Endodermal cell (in vitro differentiated cells): Measurements from ENCODE around the gene AWAT2. TPM values are rescaled to one million over a fixed set of nuclear protein-coding genes. Genes with fewer than 3 reads are reported as not detected.

Experiments used
- DNase-seq: peaks from one replicate; pipeline ENCODE4 v3.0.0-alpha.2; 2017
- H3K27ac ChIP-seq: 2 replicates; pipeline ENCODE4 v1.5.1; 2013; ENCODE audit warnings: mild to moderate bottlenecking, low read depth, low read length, moderate library complexity
- H3K27me3 ChIP-seq: 2 replicates; pipeline ENCODE4 v1.6.1; 2013; ENCODE audit warnings: mild to moderate bottlenecking, low read length, moderate library complexity; ENCODE audit not compliant: insufficient read depth, control insufficient read depth, poor library complexity, severe bottlenecking
- H3K36me3 ChIP-seq: 2 replicates; pipeline ENCODE4 v1.7.0; 2013; ENCODE audit warnings: mild to moderate bottlenecking, low read length, moderate library complexity; ENCODE audit not compliant: control insufficient read depth, insufficient read depth
- H3K4me1 ChIP-seq: one replicate; pipeline ENCODE4 v1.7.0; 2013; ENCODE audit warnings: low read length; ENCODE audit not compliant: control insufficient read depth, insufficient read depth
- H3K4me3 ChIP-seq: 2 replicates; pipeline ENCODE4 v1.5.1; 2013; ENCODE audit warnings: mild to moderate bottlenecking, low read length, moderate library complexity
- H3K9ac ChIP-seq: 2 replicates; pipeline ENCODE4 v1.6.1; 2013; ENCODE audit warnings: mild to moderate bottlenecking, low read length, moderate library complexity; ENCODE audit not compliant: poor library complexity, severe bottlenecking; ENCODE audit errors: extremely low read depth
- H3K9me3 ChIP-seq: 2 replicates; pipeline ENCODE4 v1.6.1; 2013; ENCODE audit warnings: mild to moderate bottlenecking, low read length, moderate library complexity; ENCODE audit not compliant: control insufficient read depth
- H3K27ac Mint-ChIP-seq: 2 replicates; pipeline ENCODE4 v1.8.0; 2020; ENCODE audit warnings: mixed read lengths
- H3K27me3 Mint-ChIP-seq: 2 replicates; pipeline ENCODE4 v1.8.0; 2021; ENCODE audit warnings: mild to moderate bottlenecking, mixed read lengths; ENCODE audit not compliant: insufficient read depth
- H3K36me3 Mint-ChIP-seq: 2 replicates; pipeline ENCODE4 v1.8.0; 2020; ENCODE audit warnings: low read depth, mixed read lengths
- H3K4me1 Mint-ChIP-seq: 2 replicates; pipeline ENCODE4 v1.8.0; 2020; ENCODE audit warnings: mixed read lengths
- H3K4me3 Mint-ChIP-seq: 2 replicates; pipeline ENCODE4 v1.8.0; 2020; ENCODE audit warnings: mild to moderate bottlenecking, moderate library complexity, mixed read lengths
- H3K9me3 Mint-ChIP-seq: 2 replicates; pipeline ENCODE4 v1.8.0; 2020; ENCODE audit warnings: mild to moderate bottlenecking, mixed read lengths
- CTCF ChIP-seq: fragments of 200-600 bp; sonication (generic); conservative IDR thresholded peaks from 2 replicates; pipeline ENCODE4 v1.5.0; 2021; ENCODE audit warnings: antibody characterized with exemption, mild to moderate bottlenecking
- WGBS, 2 experiments: methylation state at CpG; one replicate each; pipeline versions ENCODE4 v1.1.5 to v1.1.7; 2013; ENCODE audit warnings: missing lambda C conversion rate in 2 of 2, mixed read lengths in 1 of 2; ENCODE audit not compliant: insufficient coverage in 1 of 2, insufficient read length in 1 of 2; 5-methylcytosine and 5-hydroxymethylcytosine counted together
- total RNA-seq, 2 donors: library from RNA; stranded (reverse); fragmentation: NEBNext Ultra II Directional in 1 of 2; extraction: Animal tissue kit (Norgen Biotek cat#: 25700) in 1 of 2; gene quantifications; 2 replicates in 1 of 2; 3 replicates in 1 of 2; pipeline ENCODE4 v1.2.1, GENCODE V29; 2021

The AWAT2 gene
- total RNA-seq, 2 donors from 2014 or later: not detected

GRCh38 chrX:70030301-70030767 lies 19.4 kb downstream of the AWAT2 start:
- no peaks in the 10 kb centered on the region for H3K27me3 ChIP-seq
- H3K9me3 ChIP-seq: no peaks in the 10 kb centered on the region
- WGBS, 2 experiments: 0 to 42% methylated on average over 2 to 4 of the region's 4 CpGs
- no peak overlapping the region for H3K27ac ChIP-seq
- peak; percentile 80 for TF ChIP-seq CTCF
- H3K4me1 Mint-ChIP-seq: peaks cover 2% of the 10 kb centered on the region
- peaks cover 3% of the 10 kb centered on the region for H3K36me3 Mint-ChIP-seq
- H3K36me3 ChIP-seq: peaks cover 34% of the 10 kb centered on the region
- H3K27me3 Mint-ChIP-seq: no peaks in the 10 kb centered on the region
- H3K9ac ChIP-seq: no peak overlapping the region
- no peak overlapping the region for H3K27ac Mint-ChIP-seq
- peak; percentile 79 for DNase-seq
- peaks cover 62% of the 10 kb centered on the region for H3K9me3 Mint-ChIP-seq
- H3K4me3 ChIP-seq: no peak overlapping the region
- H3K4me1 ChIP-seq: peaks cover 5% of the 10 kb centered on the region
- H3K4me3 Mint-ChIP-seq: no peak overlapping the region

DNA sequence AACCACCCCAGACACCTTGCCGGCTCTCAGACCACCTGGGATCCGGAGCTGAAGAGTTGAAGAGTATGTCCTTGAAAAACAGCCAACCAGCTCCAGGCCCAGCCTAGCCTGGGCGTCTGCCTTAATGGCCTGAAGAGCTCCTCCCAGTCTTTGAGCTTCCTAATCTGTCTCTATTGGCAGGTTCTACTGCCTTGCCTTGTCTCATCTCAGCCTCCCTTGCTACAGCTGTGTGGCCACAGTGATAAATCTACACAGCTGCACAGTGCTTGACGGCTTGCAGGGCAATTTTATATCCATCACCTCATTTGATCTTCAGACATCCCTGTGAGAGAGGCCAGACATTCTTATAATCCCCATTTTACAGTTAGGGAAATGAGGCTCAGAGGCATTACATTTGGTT lies 19.9 kb downstream of the AWAT2 start:
- Histone ChIP-seq H3K9ac (no peak overlapping the region), H3K4me1 (peaks cover 5% of the 10 kb centered on the region), H3K27ac (no peak overlapping the region), H3K36me3 (peaks cover 30% of the 10 kb centered on the region), H3K9me3 (no peaks in the 10 kb centered on the region), H3K4me3 (no peak overlapping the region), H3K27me3 (no peaks in the 10 kb centered on the region)
- TF ChIP-seq CTCF: no peak
- WGBS, 2 experiments: 81% methylated on average over 4 of the region's 4 CpGs; no CpG with 5 or more reads in 1 of the 2 experiments
- Mint-ChIP-seq H3K36me3 (peaks cover 3% of the 10 kb centered on the region), H3K9me3 (peaks cover 61% of the 10 kb centered on the region), H3K27me3 (no peaks in the 10 kb centered on the region), H3K4me3 (no peak overlapping the region), H3K4me1 (peaks cover 2% of the 10 kb centered on the region), H3K27ac (no peak overlapping the region)
- DNase-seq: no peak

DNA sequence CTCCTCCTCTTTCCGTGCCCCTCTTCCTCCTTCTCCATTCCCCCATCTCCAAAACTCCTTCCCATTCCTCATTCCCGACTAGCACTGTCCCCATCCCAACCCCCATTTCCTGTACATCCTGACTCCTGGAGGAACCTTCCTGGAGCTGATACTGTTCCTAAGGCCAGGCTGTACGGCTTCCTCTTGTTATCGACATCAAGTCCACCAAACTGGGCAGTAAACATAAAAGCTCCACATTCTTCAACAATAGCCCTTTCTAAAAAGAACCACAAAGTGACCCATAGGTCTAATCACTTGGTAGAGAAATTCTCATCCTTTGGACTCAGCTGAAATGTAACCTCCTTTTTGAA lies 22.9 kb downstream of the AWAT2 start:
- Mint-ChIP-seq H3K27ac (no peak overlapping the region), H3K36me3 (peaks cover 9% of the 10 kb centered on the region), H3K4me1 (no peaks in the 10 kb centered on the region), H3K27me3 (no peaks in the 10 kb centered on the region), H3K9me3 (peaks cover 52% of the 10 kb centered on the region), H3K4me3 (no peak overlapping the region)
- Histone ChIP-seq H3K27ac (no peak overlapping the region), H3K4me1 (peaks cover 5% of the 10 kb centered on the region), H3K9me3 (no peaks in the 10 kb centered on the region), H3K27me3 (no peaks in the 10 kb centered on the region), H3K36me3 (peaks cover 25% of the 10 kb centered on the region), H3K4me3 (no peak overlapping the region), H3K9ac (no peak overlapping the region)
- no peak for DNase-seq
- no peak for TF ChIP-seq CTCF
- 96% methylated on average over 4 of the region's 4 CpGs; no CpG with 5 or more reads in 1 of the 2 experiments for WGBS, 2 experiments
